AG09319 (cell line): ENCODE data around the gene CPXM1.
"Not testable (repeated sequence)": the region's sequence is repeated elsewhere in the genome, so short reads cannot be mapped to it uniquely, and the experiment has no call there.

Source experiments
- DNase-seq: peaks from one replicate; pipeline ENCODE4 v3.0.0-alpha.2; 2010; ENCODE audit warnings: low read depth; ENCODE audit errors: extremely low read depth
- TF ChIP-seq, protein P1 (sequence below): IDR thresholded peaks from 2 replicates; pipeline ENCODE4 v1.5.1; 2011; ENCODE audit warnings: low read depth, mild to moderate bottlenecking, inconsistent platforms, low read length, moderate library complexity

The CPXM1 gene

DNA sequence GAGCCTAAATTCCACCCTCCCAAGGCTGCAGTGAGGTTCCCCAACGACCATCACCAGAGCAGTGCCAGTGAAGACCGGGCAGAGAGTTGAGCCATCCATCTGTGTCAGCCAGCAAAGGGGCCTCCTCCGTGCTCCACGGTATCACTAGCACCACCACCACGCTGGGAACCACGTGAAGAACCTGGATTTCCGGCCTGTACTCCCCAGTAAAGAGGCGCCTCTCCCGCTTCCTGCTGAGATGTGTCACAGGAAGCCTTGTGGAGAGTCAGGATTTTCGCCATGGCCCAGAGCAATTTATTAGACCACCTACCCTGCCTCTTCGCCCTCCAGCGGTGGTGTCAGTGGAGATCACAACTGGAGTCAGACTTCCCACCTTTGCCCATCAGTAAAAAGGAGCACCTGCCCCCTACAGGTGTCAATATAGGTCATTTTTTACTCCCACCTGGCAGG is 28.8 kb downstream of the CPXM1 start:
- TF ChIP-seq, protein P1, sequence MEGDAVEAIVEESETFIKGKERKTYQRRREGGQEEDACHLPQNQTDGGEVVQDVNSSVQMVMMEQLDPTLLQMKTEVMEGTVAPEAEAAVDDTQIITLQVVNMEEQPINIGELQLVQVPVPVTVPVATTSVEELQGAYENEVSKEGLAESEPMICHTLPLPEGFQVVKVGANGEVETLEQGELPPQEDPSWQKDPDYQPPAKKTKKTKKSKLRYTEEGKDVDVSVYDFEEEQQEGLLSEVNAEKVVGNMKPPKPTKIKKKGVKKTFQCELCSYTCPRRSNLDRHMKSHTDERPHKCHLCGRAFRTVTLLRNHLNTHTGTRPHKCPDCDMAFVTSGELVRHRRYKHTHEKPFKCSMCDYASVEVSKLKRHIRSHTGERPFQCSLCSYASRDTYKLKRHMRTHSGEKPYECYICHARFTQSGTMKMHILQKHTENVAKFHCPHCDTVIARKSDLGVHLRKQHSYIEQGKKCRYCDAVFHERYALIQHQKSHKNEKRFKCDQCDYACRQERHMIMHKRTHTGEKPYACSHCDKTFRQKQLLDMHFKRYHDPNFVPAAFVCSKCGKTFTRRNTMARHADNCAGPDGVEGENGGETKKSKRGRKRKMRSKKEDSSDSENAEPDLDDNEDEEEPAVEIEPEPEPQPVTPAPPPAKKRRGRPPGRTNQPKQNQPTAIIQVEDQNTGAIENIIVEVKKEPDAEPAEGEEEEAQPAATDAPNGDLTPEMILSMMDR = no peak
- no peak for DNase-seq

DNA sequence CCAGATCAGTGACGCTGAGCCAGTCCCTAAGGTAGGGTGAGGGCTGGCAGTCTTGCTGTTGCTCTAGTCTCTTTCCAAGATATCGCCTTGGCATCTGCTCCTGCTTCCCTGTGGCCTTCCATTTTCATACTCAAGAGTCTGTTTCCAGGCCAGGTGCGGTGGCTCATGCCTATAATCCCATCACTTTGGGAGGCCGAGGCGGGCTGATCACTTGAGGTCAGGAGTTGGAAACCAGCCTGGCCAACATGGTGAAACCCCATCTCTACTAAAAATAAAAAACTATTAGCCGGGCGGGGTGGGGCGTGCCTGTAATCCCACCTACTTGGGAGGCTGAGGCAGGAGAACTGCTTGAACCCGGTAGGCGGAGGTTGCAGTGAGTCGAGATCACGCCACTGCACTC is 30.3 kb downstream of the CPXM1 start:
- DNase-seq = not testable (repeated sequence)

DNA sequence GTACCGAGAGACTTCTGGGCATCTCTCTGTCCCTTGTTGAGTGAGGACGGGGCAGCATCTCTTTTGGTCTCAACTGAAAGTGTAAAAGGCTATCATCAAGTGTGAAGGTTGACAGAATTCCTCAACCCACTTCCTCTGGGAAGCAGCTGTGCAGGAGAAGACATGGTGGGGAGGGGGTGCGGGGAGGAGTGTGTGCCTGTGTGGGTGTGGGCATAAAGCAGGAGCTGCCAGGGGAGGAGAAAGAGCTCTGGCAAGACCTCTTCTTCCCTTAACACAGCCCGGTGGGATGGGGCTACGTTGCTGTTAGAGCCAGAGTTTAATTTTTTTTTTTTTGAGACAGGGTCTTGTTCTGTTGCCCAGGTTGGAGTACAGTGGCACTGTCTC is 31.8 kb downstream of the CPXM1 start:
- DNase-seq = no peak
- TF ChIP-seq, protein P1 = no peak

DNA sequence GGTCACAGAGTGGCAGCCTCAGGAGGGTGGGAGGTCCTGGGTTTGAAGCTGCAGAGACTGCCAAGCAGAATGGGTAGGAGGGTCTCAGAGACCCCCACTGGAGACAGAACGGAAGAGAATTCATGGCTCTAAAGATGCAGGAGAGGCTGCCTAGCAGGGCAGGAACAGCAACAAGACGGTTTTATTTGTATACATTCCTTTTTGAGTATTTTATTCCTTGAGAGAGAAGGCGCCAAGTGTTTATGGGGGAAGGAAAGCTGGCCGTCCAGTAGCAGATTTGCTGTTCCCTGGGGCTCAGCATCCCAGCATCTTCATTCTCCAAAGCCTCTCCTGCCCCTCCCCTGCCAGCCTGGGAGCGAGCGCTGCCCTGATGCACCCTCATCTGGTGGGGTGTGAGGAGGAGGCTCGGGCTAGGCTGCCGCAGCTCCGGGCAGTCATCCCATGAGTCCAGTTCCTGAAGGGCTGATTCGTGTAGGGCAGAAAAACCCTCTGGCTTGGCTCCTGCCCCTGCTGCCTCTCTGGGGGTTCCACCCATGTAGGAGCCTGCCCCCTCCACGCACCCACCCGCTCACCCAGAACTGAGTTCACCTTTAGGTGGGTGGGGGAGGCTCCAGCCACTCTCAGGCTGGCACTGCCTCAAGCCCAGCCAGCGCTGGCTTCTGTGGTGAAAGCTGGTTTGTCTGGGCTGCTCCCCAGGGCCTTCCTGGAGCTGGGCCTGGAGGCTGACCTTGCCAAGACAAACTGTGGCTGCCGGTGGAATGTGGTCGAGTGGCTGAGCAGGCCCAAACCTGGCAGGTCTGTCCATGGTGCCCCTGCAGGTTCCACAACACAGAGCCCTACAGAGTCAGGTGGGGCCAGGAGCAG is 32.4 kb downstream of the CPXM1 start:
- DNase-seq = no peak
- TF ChIP-seq, protein P1 = no peak

DNA sequence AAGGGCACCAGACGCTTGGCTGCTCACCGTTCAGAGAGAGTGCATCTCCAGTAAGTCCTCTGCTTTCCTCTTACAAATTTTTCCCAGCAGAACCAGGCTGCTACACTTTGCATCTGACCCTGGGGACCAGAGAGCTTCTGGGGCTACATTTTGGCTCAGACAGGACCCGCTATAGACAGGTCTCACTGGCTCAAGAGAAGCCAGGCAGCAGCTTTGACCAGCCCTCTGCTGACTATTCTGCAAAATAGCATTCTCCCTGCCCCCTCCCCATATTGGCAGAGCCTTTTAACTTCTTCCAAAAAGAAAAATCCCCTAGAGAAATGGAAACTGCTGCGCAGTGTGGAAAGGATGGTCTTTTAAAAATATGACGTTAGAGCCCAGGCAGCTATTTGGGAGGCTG is 37.2 kb downstream of the CPXM1 start:
- TF ChIP-seq, protein P1 = no peak
- DNase-seq = no peak

DNA sequence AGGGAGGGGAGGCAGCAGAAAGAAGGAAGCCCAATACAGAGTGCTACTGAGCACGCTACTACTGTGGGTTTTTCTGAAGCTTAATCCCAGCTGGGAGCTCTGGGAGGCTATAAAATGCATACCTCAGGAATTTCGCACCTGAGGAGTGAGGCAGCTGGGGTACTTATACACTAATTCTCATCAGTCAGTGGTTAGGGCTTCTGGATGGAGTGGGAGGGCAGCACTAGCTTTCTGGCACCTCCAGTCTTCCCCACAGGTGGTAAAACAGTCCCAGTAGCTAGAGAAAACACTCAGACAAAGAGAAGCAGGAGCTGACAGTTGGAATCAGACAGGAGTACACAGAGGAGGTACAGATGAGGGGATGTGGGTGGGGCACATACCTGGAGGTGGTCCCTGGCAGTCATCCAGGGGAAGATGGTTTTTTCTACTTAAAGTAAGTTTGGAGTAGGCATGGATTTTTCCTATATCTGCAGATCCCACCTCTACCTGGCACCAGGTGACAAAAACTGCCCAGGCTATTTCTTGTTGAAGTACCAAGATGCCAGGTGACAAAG is 37.8 kb downstream of the CPXM1 start:
- no peak for DNase-seq
- TF ChIP-seq, protein P1 = no peak

DNA sequence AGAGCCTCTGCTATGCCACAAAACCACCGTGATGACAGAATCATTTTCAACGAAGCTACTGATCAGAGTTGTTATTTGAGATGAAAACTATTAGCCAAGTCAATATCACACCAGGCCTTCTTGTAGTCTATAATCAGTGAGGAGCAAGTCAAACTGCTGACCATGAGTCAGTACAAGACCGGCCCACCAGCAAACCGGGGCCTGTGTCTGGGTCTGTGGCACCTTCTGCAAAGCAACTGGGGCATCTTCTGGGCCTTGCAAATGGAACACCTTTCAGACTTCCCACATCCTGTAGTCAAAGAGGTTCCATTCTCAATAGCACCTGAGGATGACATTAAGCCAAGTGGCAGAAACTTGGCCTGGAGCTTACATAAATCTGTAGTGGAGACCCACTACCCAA is 38.5 kb downstream of the CPXM1 start:
- TF ChIP-seq, protein P1 = no peak

More for the DNA sequence above, 38.5 kb downstream of the CPXM1 start:
- DNase-seq = no peak
